ENCODE results near the gene HEMK1.

Gene HEMK1

GRCh38 chr3:50523279-50523811, 46.0 kb upstream of the HEMK1 start:
- Histone ChIP-seq H3K9ac (ENCODE audit: low read depth, low read length, poor library complexity, severe bottlenecking) (no peak overlapping the region), H3K9me2 (replicated peaks; ENCODE audit: low read depth, low read length) (no peaks in the 10 kb centered on the region), H3F3A (ENCODE audit: low read depth) (no peaks in the 10 kb centered on the region), H2AFZ (ENCODE audit: low read length) (no peak overlapping the region), H3K36me3 (ENCODE audit: insufficient read depth, low read length) (no peaks in the 10 kb centered on the region), H3K27me3 (ENCODE audit: insufficient read depth, low read length, poor library complexity, severe bottlenecking) (no peaks in the 10 kb centered on the region), H3K4me1 (ENCODE audit: insufficient read depth, low read length, poor library complexity, severe bottlenecking) (no peaks in the 10 kb centered on the region), H3K9me3 (ENCODE audit: insufficient read depth, low read depth, low read length) (no peaks in the 10 kb centered on the region), H3K4me3 (ENCODE audit: low read length, poor library complexity, severe bottlenecking) (no peak overlapping the region), H3K4me2 (ENCODE audit: low read depth, low read length, poor library complexity, severe bottlenecking) (no peak overlapping the region), H4K20me1 (ENCODE audit: insufficient read depth, low read length, poor library complexity, severe bottlenecking) (no peaks in the 10 kb centered on the region), H3K79me2 (ENCODE audit: insufficient read depth, low read length) (no peaks in the 10 kb centered on the region)
- TF ChIP-seq CTCF (conservative IDR thresholded peaks at IDR 0.05; ENCODE audit: low read length), result no peak

- no peak overlapping the region for H3K4me2 ChIP-seq (ENCODE audit: low read depth, low read length, poor library complexity, severe bottlenecking)
- H3K36me3 ChIP-seq (ENCODE audit: insufficient read depth, low read length), result no peaks in the 10 kb centered on the region
- H4K20me1 ChIP-seq (ENCODE audit: insufficient read depth, low read length, poor library complexity, severe bottlenecking), result no peaks in the 10 kb centered on the region
- no peaks in the 10 kb centered on the region for H3K27me3 ChIP-seq (ENCODE audit: insufficient read depth, low read length, poor library complexity, severe bottlenecking)
- no peaks in the 10 kb centered on the region for H3F3A ChIP-seq (ENCODE audit: low read depth)
- H3K9me3 ChIP-seq (ENCODE audit: insufficient read depth, low read depth, low read length), result no peaks in the 10 kb centered on the region
- H3K4me3 ChIP-seq (ENCODE audit: low read length, poor library complexity, severe bottlenecking), result no peak overlapping the region
- H3K79me2 ChIP-seq (ENCODE audit: insufficient read depth, low read length), result no peaks in the 10 kb centered on the region
- H3K9ac ChIP-seq (ENCODE audit: low read depth, low read length, poor library complexity, severe bottlenecking), result no peak overlapping the region
- no peaks in the 10 kb centered on the region for H3K4me1 ChIP-seq (ENCODE audit: insufficient read depth, low read length, poor library complexity, severe bottlenecking)
- H3K9me2 ChIP-seq (replicated peaks; ENCODE audit: low read depth, low read length), result no peaks in the 10 kb centered on the region
- no peak overlapping the region for H2AFZ ChIP-seq (ENCODE audit: low read length)
- TF ChIP-seq CTCF (conservative IDR thresholded peaks at IDR 0.05; ENCODE audit: low read length) (no peak), EZH2phosphoT487 (IDR thresholded peaks at IDR 0.05; ENCODE audit: borderline replicate concordance) (no peak)
Observed at GRCh38 chr3:50524746-50525145, 44.6 kb upstream of the HEMK1 start.

DNA sequence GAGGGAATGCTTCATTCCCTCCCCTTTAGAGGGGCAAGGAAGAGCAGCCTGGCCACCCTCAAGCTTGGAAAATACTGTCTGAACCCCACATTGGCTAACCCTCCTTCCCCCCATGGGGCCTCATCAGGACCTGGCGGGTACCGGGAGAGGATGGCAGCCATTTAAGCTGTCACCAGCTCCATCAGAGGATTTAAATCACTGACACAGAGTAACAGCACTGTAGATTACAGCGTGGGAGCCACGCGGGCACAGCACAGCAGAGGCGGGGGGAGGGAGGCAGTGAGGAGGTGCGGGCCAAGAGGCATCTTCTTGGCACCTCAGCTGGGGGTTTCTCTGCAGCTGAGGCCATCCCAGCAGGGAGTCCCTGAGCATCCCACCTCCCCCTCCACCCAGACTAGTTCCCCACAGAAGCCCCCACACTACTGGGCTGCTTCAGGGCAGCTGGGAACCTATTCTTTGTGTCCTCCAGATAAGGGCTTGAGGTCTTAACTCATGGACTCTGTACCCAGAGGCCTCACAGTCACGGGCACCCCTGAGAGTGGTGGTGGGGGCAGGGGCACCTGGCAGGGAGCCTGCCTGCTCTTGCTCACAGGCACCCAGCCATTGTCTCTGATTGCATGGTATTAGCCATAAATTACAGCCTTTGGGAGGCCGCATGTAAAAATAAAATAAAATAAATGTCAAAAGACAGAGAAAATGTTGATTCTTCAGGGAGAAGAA, 44.0 kb upstream of the HEMK1 start:
- H2AFZ ChIP-seq (ENCODE audit: low read length), result no peak overlapping the region
- H3F3A ChIP-seq (ENCODE audit: low read depth), result no peaks in the 10 kb centered on the region
- H3K27me3 ChIP-seq (ENCODE audit: insufficient read depth, low read length, poor library complexity, severe bottlenecking), result no peaks in the 10 kb centered on the region
- H3K4me3 ChIP-seq (ENCODE audit: low read length, poor library complexity, severe bottlenecking), result no peak overlapping the region
- H3K36me3 ChIP-seq (ENCODE audit: insufficient read depth, low read length), result no peaks in the 10 kb centered on the region
- no peaks in the 10 kb centered on the region for H3K4me1 ChIP-seq (ENCODE audit: insufficient read depth, low read length, poor library complexity, severe bottlenecking)
- H3K9ac ChIP-seq (ENCODE audit: low read depth, low read length, poor library complexity, severe bottlenecking), result no peak overlapping the region
- H4K20me1 ChIP-seq (ENCODE audit: insufficient read depth, low read length, poor library complexity, severe bottlenecking), result no peaks in the 10 kb centered on the region
- no peaks in the 10 kb centered on the region for H3K9me3 ChIP-seq (ENCODE audit: insufficient read depth, low read depth, low read length)
- TF ChIP-seq CTCF (conservative IDR thresholded peaks at IDR 0.05; ENCODE audit: low read length) (no peak), EZH2phosphoT487 (IDR thresholded peaks at IDR 0.05; ENCODE audit: borderline replicate concordance) (no peak)
- no peaks in the 10 kb centered on the region for H3K9me2 ChIP-seq (replicated peaks; ENCODE audit: low read depth, low read length)
- H3K79me2 ChIP-seq (ENCODE audit: insufficient read depth, low read length), result no peaks in the 10 kb centered on the region
- H3K4me2 ChIP-seq (ENCODE audit: low read depth, low read length, poor library complexity, severe bottlenecking), result no peak overlapping the region

All from Loucy (cell line).